ENCODE measurements around the gene KDM2B. TPM values are rescaled to one million over a fixed set of nuclear protein-coding genes. Genes with fewer than 3 reads are reported as not detected.
A peak's percentile ranks its signal among the peaks of the same experiment; 100 is the strongest.

KDM2B gene
- total RNA-seq, 1 donor from 2014 or later: 14.1 TPM

DNA sequence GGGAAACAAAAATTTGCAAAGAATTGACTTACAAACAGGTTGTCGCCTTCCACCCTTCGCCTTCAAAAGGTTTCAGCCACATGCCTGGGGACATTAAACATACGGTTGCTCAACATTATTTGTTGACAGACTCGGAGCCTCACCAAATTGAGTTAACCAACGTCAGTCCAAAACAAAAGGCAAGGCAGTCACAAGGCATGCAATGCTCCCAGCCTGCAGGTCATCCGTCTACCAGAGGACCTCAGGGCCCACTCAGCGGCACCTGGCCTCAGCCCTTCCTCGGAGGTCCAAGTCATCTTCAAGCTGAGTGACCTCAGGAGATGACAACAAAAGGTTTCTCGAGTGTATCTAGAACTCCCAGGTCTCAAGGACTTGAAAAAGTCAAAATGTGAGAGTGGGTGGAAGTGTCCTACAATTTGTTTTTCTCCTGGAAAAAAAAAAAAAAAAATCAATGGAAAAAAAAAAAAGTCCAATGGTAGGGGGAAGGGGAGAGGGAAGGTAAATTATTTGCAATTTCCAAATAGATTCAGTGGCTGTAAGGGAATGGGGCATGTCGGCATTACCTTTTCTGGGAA, 64.3 kb downstream of the KDM2B start:
- DNase-seq (no peak), ATAC-seq (no peak)
- intact Hi-C loops (cut with micrococcal nuclease): no loop called here

DNA sequence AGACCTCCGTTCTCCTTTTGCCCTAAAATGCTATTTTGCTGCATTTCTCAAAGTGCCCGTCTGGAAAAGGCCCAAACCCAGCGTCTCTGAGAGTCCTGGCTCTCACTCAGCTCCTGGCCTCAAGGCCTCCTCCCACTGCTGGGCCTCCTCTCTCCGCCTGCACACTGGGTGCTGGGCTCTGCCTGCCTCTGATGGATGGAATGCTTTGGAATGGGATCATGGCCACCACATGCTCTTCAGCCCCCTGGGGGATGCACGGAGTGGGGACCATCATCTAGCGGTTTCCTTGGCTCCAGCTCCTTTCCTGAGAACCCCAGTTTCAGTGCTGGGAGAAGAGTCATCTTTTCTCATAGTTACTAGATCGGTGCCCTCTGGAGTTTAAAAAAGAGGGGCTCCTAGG, 65.2 kb downstream of the KDM2B start:
- intact Hi-C loops (cut with micrococcal nuclease): no loop called here
- no peak for ATAC-seq
- DNase-seq: no peak

DNA sequence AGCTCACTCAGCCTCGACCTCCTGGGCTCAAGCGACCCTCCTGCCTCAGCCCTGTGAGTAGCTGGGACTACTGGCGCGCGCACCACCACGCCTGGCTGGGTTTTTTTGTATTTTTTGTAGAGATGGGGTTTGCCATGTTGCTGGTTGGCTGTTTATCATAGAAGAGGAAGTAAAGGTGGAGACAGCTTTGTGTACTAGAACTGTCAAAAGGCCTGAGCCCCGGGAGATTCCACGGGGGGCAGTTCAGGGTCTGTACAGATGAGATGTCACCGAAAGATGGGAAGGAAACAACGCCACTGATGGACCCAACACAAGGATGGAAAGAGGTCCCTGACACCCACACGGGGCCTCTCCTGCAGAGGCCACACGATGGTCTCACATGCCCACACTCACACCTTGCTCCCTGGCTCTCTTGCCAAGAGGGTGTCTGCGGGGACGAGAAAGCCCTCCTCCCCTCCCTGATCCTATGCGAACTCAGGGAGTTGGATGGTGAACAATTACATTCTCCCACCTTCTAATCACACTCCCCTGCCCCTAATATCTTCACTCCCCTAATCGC, 66.6 kb downstream of the KDM2B start:
- ATAC-seq: no peak
- DNase-seq: no peak
- intact Hi-C loops (cut with micrococcal nuclease): no loop called here

DNA sequence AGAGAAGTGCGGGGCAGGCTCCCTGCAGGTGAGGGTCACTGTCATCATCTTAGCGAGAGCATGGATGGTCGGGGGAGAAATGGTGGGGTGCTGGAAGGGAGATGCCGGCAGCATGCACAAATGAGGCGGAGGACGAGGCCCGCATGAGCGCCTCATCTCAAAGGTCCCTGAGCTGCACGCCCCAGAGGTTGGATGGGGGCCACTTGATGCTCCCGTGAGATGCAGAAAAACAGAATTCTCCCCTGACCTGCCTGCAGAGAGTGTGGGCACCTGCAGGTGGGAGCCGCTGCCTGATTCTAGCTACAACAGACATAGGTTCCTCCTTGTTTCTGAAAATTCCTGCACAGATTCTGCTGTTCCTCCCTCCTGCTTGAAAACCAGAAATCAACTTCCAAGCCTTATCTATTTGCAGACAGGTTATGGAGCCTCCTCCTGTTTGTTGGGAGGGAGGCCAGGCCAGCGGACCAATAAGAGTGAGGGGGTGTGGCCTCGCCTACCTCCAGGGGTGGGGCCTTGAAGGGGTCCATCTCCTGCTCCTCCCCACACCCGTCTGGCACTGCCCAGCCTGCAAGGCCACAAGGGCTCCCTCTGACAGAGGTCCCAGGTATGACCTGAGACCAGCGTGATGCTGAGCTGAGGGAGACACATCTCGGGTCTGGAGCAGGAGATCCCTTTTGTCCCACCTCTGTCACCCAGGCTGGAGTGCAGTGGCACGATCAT, 67.2 kb downstream of the KDM2B start:
- intact Hi-C loops (cut with micrococcal nuclease): no loop called here
- no peak for DNase-seq
- peak; percentile 74 for ATAC-seq

DNA sequence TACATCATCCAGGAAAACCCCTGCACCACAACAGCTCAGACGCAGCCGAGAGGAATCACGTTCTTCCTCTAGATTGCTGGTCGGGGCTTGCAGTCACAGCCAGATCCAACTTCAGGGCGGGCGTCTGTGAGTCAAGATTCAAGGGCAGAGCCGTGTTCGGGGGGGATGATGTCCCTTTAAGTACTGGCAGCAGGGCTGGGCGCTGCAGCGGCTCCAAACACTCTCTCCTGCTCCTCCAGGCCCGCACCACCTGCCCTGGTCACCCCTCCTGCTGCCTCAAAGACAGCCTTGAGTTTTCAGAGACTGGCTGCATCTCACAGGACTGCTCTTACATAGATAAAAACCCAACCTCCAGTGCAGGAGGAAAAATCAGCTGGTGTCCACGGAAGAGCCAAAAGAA, 68.3 kb downstream of the KDM2B start:
- ATAC-seq: no peak
- intact Hi-C loops (cut with micrococcal nuclease): no loop called here
- DNase-seq: no peak

DNA sequence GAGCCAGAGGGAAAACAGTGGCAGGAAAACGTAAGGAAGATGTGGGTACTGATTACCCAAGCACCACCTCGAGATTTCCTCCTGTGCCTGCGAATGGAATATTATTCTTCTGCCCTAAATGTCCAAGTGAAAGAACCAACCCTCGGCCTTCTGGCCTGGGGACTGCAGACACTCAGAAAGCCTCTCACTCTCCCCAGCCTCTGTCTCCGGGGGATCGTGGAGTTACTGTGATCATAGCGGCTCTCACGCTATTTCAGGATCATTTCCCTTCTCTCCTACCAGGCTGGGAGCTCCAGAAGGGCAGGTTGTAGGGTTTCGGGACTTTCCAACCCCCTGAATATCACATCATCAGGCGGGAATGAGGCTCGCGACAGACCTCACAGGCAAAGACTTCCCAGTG, 68.9 kb downstream of the KDM2B start:
- DNase-seq: no peak
- ATAC-seq: no peak
- intact Hi-C loops (cut with micrococcal nuclease): no loop called here

DNA sequence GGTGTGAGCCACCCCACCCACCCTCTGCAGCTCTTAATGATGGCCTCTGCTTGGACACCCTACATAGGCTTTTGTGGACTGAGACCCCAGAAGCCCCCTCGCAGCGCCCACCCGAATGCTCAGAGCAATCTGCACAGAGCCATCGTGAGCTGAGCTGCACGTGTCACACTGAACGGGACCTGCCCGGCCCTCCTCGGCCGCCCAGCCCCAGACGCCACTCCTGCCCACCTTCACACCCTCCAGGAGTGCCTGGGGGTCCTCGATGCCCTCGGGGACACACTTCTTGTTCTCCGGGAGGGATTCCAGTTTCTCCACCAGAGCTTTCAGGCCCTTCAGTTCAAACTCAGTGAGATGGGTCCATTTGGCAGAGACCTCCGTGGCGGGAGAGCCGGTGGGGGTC, 71.5 kb downstream of the KDM2B start:
- no peak for DNase-seq
- intact Hi-C loops (cut with micrococcal nuclease): no loop called here
- ATAC-seq: no peak

DNA sequence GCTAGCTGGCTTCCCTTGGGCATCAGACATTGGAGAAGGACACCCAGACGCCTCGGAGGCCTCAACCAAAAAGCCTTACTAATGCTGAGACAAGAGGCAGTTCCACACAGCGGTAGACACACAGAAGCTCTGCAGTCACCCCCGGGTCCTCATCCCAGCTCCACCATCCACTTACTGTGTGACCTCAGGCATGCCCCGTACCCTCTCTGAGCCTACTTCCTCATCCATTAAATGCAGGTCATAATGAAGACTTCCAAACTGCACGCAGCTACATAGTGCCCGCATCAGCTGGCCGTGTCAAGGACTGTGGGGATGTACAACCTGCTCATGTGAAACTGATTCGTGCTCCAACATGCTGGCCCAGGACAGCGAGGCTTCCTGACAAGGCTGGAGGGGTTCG, 72.3 kb downstream of the KDM2B start:
- intact Hi-C loops (cut with micrococcal nuclease): no loop called here
- ATAC-seq: no peak

DNA sequence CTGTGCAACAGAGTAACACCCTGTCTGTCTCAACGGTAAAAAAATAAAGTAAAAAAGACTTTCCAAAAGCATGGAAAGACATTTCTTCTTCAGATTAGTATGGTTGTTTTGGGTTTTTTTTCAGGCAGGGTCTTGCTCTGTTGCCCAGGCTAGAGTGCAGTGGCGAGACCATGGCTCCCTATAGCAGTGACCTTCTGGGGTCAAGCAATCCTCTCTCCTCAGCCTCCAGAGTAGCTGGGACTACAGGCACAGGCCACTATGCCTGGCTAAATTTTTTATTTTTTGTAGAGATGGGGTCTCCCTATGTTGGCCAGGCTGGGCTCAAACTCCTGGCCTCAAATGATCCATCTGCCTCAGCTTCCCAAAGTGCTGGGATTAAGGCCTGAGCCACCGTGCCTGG, 72.8 kb downstream of the KDM2B start:
- intact Hi-C loops (cut with micrococcal nuclease): no loop called here
- no peak for DNase-seq
- ATAC-seq: no peak

More for the DNA sequence above, 72.3 kb downstream of the KDM2B start:
- DNase-seq: no peak

DNA sequence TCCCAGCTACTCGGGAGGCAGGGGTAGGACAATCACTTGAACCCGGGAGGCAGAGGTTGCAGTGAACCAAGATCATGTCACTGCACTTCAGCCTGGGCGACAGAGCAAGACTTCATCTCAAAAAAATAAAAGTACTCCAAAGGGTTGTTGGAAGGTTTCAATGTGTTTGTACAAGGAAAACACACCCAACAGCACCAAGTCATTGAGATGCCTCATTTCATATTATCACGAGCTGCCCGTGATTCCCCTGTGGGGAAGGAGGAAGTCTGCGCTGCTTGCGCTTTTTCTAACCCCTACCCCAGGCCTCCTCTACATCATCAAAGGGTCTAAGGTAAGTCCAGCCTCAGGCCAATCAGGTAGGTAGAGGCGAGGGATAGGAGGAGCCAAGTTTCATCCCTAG, 73.6 kb downstream of the KDM2B start:
- intact Hi-C loops (cut with micrococcal nuclease): no loop called here
- no peak for DNase-seq

DNA sequence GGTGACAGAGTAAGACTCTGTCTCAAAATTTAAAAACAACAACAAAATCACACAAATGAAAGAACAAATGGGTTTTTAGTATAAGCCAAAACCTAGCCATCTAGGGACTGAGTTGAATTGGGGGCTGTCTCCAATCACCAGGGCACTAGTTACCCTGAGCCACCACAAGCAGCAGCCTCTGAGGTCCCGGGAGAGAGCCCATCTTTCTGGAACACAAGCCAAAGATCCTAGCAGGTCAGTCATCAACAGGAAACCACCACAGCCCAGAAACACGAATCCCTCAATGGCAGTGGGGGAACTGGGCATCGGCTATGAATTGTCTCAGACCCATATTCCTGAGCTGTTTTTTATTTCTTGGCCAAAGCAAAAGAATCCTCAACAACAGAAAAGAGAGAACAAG, 75.3 kb downstream of the KDM2B start:
- DNase-seq (no peak), ATAC-seq (no peak)
- intact Hi-C loops (cut with micrococcal nuclease): no loop called here

More for the DNA sequence above, 73.6 kb downstream of the KDM2B start:
- ATAC-seq: no peak

DNA sequence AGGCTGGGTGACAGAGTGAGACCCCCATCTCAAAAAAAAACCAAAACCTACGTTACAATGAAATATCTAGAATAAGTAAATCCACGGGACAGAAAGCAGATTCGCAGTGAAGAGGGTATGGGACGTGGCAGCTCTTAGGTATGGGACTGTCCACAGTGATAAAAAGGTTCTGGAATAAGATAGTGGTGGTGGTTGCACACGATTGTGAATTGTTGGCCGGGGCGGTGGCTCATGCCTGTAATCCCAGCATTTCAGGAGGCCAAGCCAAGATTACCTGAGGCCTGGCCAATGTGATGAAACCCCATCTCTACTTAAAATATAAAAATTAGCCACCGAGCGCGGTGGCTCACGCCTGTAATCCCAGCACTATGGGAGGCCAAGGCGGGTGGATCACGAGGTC, 76.3 kb downstream of the KDM2B start:
- DNase-seq (no peak), ATAC-seq (no peak)
- intact Hi-C loops (cut with micrococcal nuclease): loop anchor here (5.0 kb wide), 1 partner anchor 178 kb away; no protein-coding TSS in a partner anchor

DNA sequence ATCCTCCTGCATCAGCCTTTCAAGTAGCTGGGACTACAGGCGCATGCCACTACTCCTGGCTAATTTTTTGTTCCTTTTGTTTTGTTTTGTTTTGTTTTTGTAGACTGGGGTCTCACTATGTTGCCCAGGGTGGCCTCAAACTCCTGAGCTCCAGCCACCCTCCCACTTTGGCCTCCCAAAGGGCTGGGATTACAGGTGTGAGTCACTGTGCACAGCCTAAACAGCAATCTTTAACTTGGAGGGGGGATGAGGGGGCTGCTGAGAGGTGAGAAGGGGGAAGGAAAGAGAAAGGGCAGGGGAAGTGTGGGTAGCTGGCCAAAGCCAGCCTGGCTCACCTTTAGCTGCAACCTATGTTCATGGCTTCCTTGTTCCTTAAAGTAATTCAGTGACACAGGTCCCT, 77.4 kb downstream of the KDM2B start:
- ATAC-seq (no peak), DNase-seq (no peak)
- intact Hi-C loops (cut with micrococcal nuclease): loop anchor here (5.0 kb wide), 1 partner anchor 179 kb away; no protein-coding TSS in a partner anchor

DNA sequence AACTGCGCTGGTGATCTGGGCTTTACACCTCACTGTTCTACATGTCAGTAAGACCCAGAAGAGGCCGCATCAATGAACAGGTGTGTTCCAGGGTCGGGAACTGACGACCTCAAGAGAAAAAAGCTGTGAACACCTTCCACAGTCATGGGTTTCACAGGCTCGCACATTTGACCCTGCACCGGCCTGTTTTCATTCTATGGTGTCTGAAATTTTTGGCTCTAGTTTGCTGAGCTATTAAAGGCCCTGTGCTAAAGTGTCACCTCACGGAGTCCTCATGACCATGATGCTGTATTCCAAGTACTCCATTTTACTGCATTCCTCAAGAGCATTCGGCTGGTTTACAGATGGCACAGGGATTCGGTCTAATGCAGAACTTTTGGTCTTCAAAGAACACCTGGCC, 78.9 kb downstream of the KDM2B start:
- intact Hi-C loops (cut with micrococcal nuclease): loop anchor here (5.0 kb wide), 1 partner anchor 180 kb away; no protein-coding TSS in a partner anchor
- ATAC-seq (peak; percentile 45), DNase-seq (no peak)

DNA sequence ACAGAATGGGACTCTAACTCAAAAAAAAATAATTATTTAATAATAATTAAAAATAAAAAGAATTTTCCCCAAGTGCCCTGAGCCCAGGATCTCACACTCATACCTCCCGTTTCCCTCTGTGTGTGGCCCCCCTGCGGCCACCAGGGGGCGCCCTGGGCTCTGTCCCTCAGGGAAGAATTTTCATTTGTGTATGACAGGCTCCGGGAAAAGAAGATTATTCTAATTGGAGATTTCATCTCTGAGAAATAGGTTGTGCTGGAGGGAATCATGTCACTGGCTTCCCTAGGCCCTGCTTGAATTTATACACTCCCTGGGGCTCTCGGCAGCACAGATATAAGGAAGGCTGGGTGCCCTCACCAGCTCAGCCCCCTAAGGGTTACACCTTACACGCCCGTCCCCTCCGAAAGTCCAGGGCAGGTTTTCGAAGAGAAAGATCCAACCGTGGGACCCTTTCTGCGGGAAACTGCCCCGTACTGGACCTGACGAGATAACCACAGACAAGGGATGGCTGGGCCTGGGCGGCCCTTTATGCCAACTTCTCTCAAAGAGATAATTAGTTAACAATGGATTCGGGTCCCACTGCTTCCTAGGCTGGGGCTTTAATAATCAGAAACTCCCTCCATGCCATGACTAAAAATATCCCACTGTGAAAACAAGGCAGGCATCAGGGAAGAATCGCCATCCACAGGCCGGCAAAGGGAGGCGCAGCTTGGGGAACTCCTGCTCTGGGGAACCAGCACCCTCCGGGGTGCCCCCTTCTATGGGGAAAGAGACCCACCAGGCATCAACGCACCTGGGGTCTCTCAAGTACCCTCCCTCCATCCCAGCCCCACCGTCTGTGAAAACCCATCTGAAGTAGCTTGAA, 80.7 kb downstream of the KDM2B start:
- intact Hi-C loops (cut with micrococcal nuclease): loop anchor here (5.0 kb wide), 1 partner anchor 182 kb away; no protein-coding TSS in a partner anchor
- ATAC-seq: peak; percentile 88
- peak; percentile 90 for DNase-seq

DNA sequence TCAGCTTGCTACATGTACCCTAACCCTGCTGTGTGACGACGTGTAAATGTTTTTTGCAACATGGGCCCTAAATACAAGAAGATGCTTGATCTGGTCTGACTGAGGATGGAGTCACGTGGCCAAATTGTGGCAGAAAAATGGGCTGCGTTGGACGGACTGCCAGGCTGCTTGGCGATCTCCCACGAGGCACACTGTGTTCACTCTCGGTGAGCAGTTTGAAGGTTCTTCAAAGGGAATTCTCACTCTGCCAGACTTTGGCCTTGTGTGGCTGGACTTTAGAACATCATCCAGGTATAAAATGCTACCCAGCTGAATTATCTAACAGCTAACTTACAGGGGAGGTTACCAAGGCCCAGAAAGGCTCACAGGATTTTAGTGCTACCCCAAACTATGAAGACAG, 85.1 kb downstream of the KDM2B start:
- ATAC-seq (no peak), DNase-seq (no peak)
- intact Hi-C loops (cut with micrococcal nuclease): no loop called here

DNA sequence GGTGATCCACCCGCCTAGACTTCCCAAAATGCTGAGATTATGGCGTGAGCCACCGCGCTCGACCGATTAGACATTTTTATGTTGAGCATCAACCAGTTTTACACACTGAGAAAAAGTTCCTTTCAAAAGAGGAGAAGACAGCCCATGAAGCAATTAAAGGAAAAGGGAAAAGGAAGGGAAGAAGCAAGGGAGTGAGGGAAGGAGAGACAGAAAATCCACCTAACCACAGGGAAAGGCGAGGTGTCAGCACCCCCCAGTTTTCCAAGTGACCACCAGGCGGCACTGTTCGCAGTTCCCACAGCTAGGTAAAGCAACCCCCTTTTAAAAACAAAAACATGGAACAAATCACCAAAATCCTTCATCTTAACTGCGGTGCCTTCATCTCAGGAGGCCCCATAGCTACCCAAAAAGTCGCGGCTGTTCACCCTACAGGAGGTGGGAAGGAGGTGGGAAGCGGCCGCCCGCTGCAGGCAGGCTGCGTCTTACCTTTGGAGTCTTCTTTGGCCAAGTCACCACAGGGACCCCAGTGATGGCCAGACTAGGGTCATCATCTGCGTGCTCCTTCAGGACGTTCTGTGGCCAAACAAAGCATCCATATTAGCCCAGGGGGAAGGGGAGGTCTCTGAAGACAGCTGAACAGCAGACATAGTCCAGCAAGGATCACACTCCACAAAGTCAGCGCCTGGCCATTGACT, 86.6 kb downstream of the KDM2B start:
- intact Hi-C loops (cut with micrococcal nuclease): no loop called here

DNA sequence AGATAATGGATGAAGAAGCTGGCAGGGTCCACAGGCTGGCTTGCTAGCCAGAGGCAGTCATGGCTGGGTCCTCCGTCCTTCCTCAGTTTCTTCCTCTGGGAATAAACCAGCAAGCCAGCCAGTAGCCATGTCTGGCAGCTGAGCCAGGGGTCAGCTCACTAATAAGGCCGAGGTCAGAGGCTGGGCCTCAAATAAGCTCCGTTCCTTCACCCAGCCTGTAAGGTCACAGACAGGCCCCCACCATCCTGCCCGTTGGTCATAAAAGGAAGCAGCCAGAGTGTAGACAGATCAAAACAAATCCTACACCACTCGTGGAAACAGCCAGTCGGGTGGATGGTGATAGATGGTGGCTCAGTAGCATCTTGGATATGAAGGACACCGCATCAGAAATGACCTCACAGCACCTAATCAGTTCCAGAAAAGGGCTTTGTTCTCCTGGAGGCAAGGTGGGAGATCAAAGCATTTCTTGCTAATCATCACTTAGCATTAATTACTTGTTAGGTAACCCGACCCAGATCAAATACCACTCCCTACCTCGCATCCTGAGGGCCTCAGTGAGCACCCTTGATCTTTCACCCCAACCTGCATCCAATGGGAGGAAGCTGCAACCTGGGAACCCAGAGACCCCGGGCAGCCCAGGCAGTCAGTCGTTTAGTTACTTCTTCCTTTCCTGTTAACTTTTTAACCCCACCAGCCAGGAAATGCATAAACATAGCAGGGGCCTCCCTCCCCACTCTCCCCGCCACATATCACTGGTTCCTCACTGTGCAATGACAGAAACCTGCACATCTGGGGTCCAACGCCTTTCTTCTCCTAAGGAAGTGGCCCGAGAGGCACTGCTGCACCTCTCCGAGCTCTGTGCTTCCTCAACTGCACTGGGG, 90.2 kb downstream of the KDM2B start:
- ATAC-seq (no peak), DNase-seq (no peak)
- intact Hi-C loops (cut with micrococcal nuclease): no loop called here

More for the DNA sequence above, 86.6 kb downstream of the KDM2B start:
- ATAC-seq: peak; percentile 56
- DNase-seq: no peak

Data from left ventricle myocardium superior (tissue), 1 donor.